HEK293 (cell line): ENCODE results near the gene SLC2A8.

Experiments
- ELK4 ChIP-seq: IDR thresholded peaks from 2 replicates; pipeline ENCODE4 v1.6.1; 2011; ENCODE audit warnings: mild to moderate bottlenecking, low read depth, low read length, borderline replicate concordance
- KLF16 ChIP-seq: fragments of 450-650 bp; formaldehyde crosslinking; IDR thresholded peaks from 2 replicates; pipeline ENCODE4 v1.5.1; 2017; ENCODE audit warnings: missing biosample characterization, missing genetic modification characterization
- ZNF184 ChIP-seq: fragments of 450-650 bp; IDR thresholded peaks from 2 replicates; pipeline ENCODE4 v1.5.1; 2018; ENCODE audit warnings: missing biosample characterization, mild to moderate bottlenecking, missing genetic modification characterization
- ZNF777 ChIP-seq: fragments of 450-650 bp; formaldehyde crosslinking; IDR thresholded peaks from 2 replicates; pipeline ENCODE4 v1.5.1; 2017; ENCODE audit warnings: missing biosample characterization, missing genetic modification characterization, borderline replicate concordance
- TF ChIP-seq, protein P1 (sequence below): fragments of 450-650 bp; formaldehyde crosslinking; IDR thresholded peaks from 2 replicates; pipeline ENCODE4 v1.5.1; 2016; ENCODE audit warnings: missing biosample characterization, missing genetic modification characterization

DNA sequence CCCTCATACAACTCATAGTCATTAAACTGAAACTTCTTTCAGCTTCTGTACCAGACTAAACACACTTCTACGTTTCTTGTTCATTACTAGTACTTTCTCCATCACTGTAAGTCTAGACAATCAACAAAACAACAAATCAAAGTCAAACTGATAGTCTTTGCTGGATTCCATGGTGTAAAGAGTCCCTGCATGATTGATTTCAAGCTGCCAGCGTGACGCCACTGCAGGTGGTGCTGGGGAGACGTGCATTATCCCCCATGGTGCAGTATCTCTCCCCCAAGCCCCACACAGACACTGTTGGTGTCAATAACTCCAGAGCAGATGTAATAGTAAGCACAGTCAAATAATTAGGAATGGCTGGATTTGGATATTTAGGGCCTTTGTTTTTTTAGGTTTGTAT, 10.7 kb upstream of the SLC2A8 start:
- no peak for TF ChIP-seq ZNF184
- TF ChIP-seq, protein P1, sequence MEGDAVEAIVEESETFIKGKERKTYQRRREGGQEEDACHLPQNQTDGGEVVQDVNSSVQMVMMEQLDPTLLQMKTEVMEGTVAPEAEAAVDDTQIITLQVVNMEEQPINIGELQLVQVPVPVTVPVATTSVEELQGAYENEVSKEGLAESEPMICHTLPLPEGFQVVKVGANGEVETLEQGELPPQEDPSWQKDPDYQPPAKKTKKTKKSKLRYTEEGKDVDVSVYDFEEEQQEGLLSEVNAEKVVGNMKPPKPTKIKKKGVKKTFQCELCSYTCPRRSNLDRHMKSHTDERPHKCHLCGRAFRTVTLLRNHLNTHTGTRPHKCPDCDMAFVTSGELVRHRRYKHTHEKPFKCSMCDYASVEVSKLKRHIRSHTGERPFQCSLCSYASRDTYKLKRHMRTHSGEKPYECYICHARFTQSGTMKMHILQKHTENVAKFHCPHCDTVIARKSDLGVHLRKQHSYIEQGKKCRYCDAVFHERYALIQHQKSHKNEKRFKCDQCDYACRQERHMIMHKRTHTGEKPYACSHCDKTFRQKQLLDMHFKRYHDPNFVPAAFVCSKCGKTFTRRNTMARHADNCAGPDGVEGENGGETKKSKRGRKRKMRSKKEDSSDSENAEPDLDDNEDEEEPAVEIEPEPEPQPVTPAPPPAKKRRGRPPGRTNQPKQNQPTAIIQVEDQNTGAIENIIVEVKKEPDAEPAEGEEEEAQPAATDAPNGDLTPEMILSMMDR (tag by site-specific recombination) = no peak
- no peak for TF ChIP-seq ZNF777
- TF ChIP-seq KLF16 (tag by site-specific recombination) = no peak
- no peak for TF ChIP-seq ELK4
